NCI-H1694 treated with DMSO at 0.1 percent for 48 hours (cell line): ENCODE measurements around the gene SLC15A4.

Experiments
- DNase-seq: peaks from one replicate; lab custom pipeline; 2025; lab: John Stamatoyannopoulos, UW

Gene SLC15A4

GRCh38 chr12:128754275-128754674 is 69.5 kb downstream of the SLC15A4 start:
- no peak for DNase-seq

DNA sequence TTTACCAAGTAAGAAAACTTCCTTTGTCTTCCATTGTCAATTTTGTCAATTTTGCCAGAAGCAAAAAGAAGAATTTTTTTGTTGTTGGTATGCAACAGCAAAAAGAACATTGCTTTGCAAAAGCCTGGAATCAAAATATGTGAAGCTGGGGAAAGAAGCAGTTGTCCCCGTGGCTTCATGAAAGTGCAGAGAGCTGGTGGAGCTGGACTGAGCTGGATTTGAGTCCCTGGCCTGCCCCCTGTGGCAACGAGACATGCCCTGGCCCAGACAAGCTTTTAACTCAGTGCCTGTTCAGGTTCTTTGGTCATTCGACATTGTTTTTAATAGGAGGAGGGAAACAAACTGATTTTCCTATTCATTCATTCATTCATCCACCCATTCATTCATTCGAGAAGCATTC is 70.3 kb downstream of the SLC15A4 start:
- no peak for DNase-seq

DNA sequence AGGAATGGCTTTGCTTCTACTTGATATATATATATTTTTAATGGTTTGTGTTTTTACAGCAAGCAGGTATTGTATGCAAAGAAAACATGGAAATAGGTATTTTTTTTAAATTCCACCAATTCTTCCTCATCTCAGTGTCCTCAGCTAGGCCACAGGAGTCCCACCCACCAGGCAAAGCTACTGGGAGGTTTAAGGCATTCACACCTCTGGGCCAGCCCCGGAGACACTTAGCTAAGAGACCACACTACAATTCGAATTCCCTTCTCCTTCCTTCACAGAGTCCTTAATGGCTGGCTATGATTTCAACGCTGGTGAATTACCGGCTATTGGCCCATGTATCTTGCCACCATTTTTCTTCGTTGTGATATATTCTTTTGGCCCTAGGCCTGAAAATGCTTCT is 71.4 kb downstream of the SLC15A4 start:
- no peak for DNase-seq

DNA sequence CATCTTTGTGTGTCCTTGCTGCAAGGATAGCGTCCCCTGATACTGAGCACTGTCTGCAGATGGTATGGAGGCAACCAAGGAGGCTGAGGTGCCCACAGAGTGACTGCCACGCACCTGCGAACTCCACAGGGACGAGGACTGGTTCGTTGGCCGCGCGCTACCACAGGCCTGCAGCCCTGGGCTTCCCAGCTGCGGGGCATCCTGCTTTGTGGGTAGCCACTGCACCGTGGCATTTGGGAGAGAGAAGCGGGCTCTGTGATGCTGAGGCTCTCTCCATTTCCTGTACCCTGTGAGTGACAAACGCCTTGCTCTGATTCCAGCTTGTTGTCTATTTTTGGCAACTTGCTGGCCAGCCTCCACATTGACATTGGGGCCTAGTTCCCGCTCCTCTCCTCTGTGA is 76.3 kb downstream of the SLC15A4 start:
- no peak for DNase-seq

DNA sequence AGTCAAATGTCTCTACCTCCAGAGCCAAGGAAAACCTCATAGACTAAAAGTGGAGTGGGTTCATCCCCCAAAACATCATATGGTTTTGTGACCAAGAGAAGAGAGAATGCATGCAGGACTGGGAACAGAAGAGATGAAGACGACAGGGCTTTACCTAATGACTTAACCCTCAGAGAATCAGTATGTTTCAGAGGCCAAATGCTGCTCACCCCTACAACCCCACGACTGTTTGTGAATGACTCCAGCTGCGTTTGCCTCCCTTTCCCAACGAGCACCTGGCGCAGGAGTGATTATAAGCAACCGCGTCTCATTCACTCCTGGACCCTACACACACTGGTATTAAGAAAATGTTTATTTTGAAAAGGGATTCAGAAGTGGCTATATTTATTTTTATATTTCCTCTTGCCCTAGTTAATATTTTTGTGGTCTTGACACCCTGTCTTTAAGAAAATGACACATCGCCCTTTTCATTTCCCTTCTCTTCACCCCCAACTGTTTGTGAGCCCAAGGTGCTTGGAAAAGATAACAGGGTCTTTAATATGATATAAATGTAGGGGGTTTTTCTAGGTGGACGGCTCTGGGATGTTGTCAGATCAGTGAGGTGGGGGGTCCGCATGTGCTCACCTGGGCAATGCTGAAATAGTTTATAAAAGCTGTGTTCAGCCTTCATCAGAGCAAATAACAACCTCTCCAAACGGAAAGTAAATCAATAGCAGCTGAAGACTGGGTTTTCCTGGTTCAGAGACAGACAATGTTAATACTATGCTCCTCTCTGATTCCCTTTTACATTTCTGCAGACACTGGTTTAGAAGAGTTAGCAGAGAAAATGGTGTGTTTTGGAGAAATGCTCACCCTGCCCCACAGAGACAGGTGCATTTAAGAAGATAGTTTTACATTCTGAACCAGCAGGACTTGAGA is 77.7 kb downstream of the SLC15A4 start:
- DNase-seq = no peak

GRCh38 chr12:128743916-128744315 is 79.8 kb downstream of the SLC15A4 start:
- DNase-seq = no peak
